Bronchial epithelial cell (primary cell): ENCODE measurements around the gene NEB. TPM values are rescaled to one million over a fixed set of nuclear protein-coding genes. Genes with fewer than 3 reads are reported as not detected.
A peak's percentile ranks its signal among the peaks of the same experiment; 100 is the strongest.
"Not testable (repeated sequence)": the region's sequence is repeated elsewhere in the genome, so short reads cannot be mapped to it uniquely, and the experiment has no call there.

Experiments
- DNase-seq: peaks from one replicate; pipeline ENCODE4 v3.0.0-alpha.2; 2010; ENCODE audit warnings: low read depth
- FAIRE-seq: peaks from 2 replicates; lab custom pipeline; 2011; peaks lifted over from hg19 to GRCh38; lab: Jason Lieb, UNC
- H3K27me3 ChIP-seq: 2 replicates; pipeline ENCODE4 v1.5.1; 2011; ENCODE audit warnings: low read length; ENCODE audit not compliant: control insufficient read depth, insufficient read depth
- H3K36me3 ChIP-seq: 2 replicates; pipeline ENCODE4 v1.5.1; 2011; ENCODE audit warnings: low read length; ENCODE audit not compliant: control insufficient read depth, insufficient read depth
- H3K4me3 ChIP-seq: 2 replicates; pipeline ENCODE4 v1.5.1; 2011; ENCODE audit warnings: mild to moderate bottlenecking, low read depth, low read length, control low read depth
- CTCF ChIP-seq: IDR thresholded peaks from 2 replicates; pipeline ENCODE4 v1.5.1; 2011; ENCODE audit warnings: mild to moderate bottlenecking, moderate library complexity, low read length, control low read depth, inconsistent platforms; ENCODE audit not compliant: insufficient read depth, severe bottlenecking
- total RNA-seq: library from RNA; depleted of rRNA; stranded (reverse); fragments of >200 nt; gene quantifications from 2 replicates; pipeline ENCODE4 v1.2.1, GENCODE V29; 2014

NEB gene
- total RNA-seq, 1 donor from 2014 or later = 0.26 TPM

- no peaks in the 10 kb centered on the region for H3K27me3 ChIP-seq
- FAIRE-seq (no peak), DNase-seq (no peak)
- no peaks in the 10 kb centered on the region for H3K36me3 ChIP-seq
- TF ChIP-seq CTCF = no peak
- H3K4me3 ChIP-seq = no peak overlapping the region
Observed at GRCh38 chr2:151569167-151569566, 165.1 kb downstream of the NEB start.

GRCh38 chr2:151568501-151568900 lies 165.8 kb downstream of the NEB start:
- no peaks in the 10 kb centered on the region for H3K36me3 ChIP-seq
- H3K4me3 ChIP-seq = no peak overlapping the region
- FAIRE-seq = no peak
- no peaks in the 10 kb centered on the region for H3K27me3 ChIP-seq
- TF ChIP-seq CTCF = no peak
- DNase-seq = no peak

- no peaks in the 10 kb centered on the region for H3K36me3 ChIP-seq
- peak; percentile 23 for FAIRE-seq
Observed at GRCh38 chr2:151567006-151567405, 167.3 kb downstream of the NEB start.

GRCh38 chr2:151562398-151562797 lies 171.9 kb downstream of the NEB start:
- H3K36me3 ChIP-seq = no peaks in the 10 kb centered on the region
- no peak for TF ChIP-seq CTCF
- H3K27me3 ChIP-seq = no peaks in the 10 kb centered on the region
- H3K4me3 ChIP-seq = no peak overlapping the region
- FAIRE-seq (no peak), DNase-seq (no peak)

More at GRCh38 chr2:151567006-151567405, 167.3 kb downstream of the NEB start:
- TF ChIP-seq CTCF = no peak
- no peak for DNase-seq
- Histone ChIP-seq H3K27me3 (no peaks in the 10 kb centered on the region), H3K4me3 (no peak overlapping the region)

GRCh38 chr2:151560289-151560688 lies 174.0 kb downstream of the NEB start:
- H3K4me3 ChIP-seq = no peak overlapping the region

GRCh38 chr2:151559431-151559830 lies 174.8 kb downstream of the NEB start:
- H3K27me3 ChIP-seq, FAIRE-seq, H3K36me3 ChIP-seq, H3K4me3 ChIP-seq, DNase-seq: not testable (repeated sequence)

More at GRCh38 chr2:151560289-151560688, 174.0 kb downstream of the NEB start:
- peak; percentile 86 for DNase-seq
- FAIRE-seq = no peak
- TF ChIP-seq CTCF = no peak
- Histone ChIP-seq H3K36me3 (no peaks in the 10 kb centered on the region), H3K27me3 (no peaks in the 10 kb centered on the region)

- not testable (repeated sequence) for H3K4me3 ChIP-seq, H3K27me3 ChIP-seq, H3K36me3 ChIP-seq, FAIRE-seq, DNase-seq
Observed at GRCh38 chr2:151557883-151558282, 176.4 kb downstream of the NEB start.
